KOPT-K1 (cell line): ENCODE data around the gene TSHZ1.
"Not testable (repeated sequence)": the region's sequence is repeated elsewhere in the genome, so short reads cannot be mapped to it uniquely, and the experiment has no call there.

Source experiments
- H3K27ac ChIP-seq: fragments of 200-600 bp; sonication (generic); 2 replicates; pipeline ENCODE4 v1.5.1; 2016; ENCODE audit warnings: antibody characterized with exemption, mild to moderate bottlenecking, low read depth, low read length; ENCODE audit not compliant: poor library complexity, severe bottlenecking
- H3K36me3 ChIP-seq: fragments of 200-600 bp; sonication (generic); 2 replicates; pipeline ENCODE4 v1.5.1; 2017; ENCODE audit warnings: antibody characterized with exemption, mild to moderate bottlenecking, low read length, moderate library complexity; ENCODE audit not compliant: insufficient read depth
- H3K9me3 ChIP-seq: fragments of 200-600 bp; sonication (generic); 2 replicates; pipeline ENCODE4 v1.5.1; 2017; ENCODE audit warnings: antibody characterized with exemption, low read length, mild to moderate bottlenecking; ENCODE audit not compliant: insufficient read depth, poor library complexity, severe bottlenecking

TSHZ1 gene

DNA sequence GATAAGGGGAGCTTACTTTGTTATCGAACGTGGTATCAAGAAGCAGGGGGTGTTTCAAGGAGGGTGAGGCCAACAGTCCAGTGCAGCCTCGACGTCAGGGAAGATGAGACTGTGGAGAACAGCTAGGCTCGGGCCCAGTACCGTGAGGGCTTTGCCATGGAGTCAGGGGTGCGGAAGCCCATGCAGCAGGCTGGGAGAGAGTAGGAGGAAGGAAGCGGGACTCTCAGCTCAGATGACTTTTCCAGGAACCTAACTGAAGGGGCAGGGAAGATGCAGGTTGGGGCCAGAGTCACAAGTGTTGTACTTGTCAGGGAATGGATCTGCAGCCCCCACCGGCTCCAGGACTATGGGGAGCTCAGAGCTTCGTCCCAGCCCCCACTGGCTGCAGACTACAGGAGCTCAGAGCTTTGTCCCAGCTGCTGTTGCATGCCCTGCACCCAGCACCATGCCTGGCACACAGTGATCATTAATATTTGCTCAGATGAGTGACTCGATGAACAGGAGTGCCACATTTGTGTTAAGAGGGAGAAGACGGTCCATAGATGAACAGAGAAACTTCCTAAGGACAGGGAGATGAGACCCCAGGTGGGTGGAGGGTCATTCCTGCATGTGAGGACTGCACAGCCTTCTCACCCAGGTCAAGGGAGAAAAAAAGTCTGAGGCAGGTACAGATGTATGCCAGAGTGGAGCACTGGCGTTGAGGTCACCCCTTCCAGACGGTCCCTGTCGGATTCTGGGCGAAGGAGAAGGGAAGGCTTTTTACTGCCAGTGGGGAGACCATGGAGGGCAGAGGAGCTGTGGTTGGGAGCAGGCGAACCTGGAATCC lies 38.1 kb upstream of the TSHZ1 start:
- Histone ChIP-seq H3K9me3 (no peaks in the 10 kb centered on the region), H3K36me3 (no peaks in the 10 kb centered on the region), H3K27ac (no peak overlapping the region)

- Histone ChIP-seq H3K27ac (no peak overlapping the region), H3K36me3 (no peaks in the 10 kb centered on the region), H3K9me3 (no peaks in the 10 kb centered on the region)
These were observed 37.5 kb upstream of the TSHZ1 start for GRCh38 chr18:75173125-75173432.

GRCh38 chr18:75173738-75174137 lies 36.9 kb upstream of the TSHZ1 start:
- H3K9me3 ChIP-seq = no peaks in the 10 kb centered on the region
- no peaks in the 10 kb centered on the region for H3K36me3 ChIP-seq
- H3K27ac ChIP-seq = no peak overlapping the region

DNA sequence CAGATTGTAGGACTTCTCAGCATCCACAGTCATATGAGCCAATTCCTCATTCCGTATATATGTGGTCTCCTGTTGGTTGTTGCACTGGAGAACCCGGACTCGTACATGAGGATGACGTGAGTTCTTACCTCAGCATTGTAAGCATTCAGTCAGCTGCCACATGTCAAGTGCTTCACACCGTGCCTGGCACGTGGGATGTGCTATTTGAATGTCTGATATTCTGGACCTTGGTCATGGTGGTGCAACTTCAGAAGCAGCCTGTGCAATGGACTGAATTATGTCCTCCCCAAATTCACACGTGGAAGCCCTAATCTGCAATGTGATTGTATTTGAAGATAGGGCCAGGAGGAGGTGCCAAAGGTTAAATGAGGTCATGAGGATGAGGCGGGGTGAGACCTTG lies 33.7 kb upstream of the TSHZ1 start:
- Histone ChIP-seq H3K36me3 (no peaks in the 10 kb centered on the region), H3K9me3 (peaks cover 4% of the 10 kb centered on the region), H3K27ac (no peak overlapping the region)

- no peaks in the 10 kb centered on the region for H3K36me3 ChIP-seq
- no peak overlapping the region for H3K27ac ChIP-seq
- H3K9me3 ChIP-seq = peaks cover 10% of the 10 kb centered on the region
These were observed 32.2 kb upstream of the TSHZ1 start for GRCh38 chr18:75178376-75178775.

DNA sequence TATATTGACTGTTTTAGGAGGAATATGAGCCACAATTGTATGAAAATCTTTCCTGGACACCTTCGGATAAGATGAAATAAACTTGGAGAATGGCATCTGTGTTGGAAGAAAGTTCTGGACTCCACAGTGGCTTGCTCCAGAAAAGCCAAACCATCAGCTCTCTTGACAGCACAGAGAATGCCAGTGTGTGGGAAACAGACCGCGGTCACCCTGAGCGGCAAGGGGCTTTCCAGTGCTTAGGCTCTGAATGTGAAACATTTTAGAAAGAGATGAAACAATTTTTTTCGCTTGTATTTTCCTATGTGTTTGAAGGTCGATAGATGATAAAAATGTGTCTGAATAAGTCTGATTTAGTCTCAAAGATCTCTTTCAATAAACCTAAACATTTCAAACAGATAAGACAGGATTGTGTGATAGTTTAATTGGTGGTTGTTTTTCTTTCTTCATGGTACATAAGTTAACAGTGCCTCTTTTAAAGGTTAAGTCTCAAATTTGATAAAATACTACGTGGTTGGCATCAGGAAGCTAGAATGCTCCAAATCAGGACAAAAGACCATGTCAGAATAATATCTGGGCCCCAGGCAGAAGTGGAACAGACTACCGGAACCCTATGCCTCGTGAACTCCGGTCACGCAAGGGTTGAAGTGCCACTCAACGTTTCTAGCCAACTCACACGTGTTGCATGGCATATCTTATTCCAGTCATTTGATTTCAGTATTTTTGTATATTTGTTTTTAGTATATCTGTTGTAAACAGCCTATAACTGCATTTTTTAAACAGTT lies 30.6 kb upstream of the TSHZ1 start:
- Histone ChIP-seq H3K27ac (no peak overlapping the region), H3K9me3 (peaks cover 10% of the 10 kb centered on the region), H3K36me3 (no peaks in the 10 kb centered on the region)

- H3K36me3 ChIP-seq = no peaks in the 10 kb centered on the region
- H3K27ac ChIP-seq = no peak overlapping the region
- peaks cover 10% of the 10 kb centered on the region for H3K9me3 ChIP-seq
These were observed 27.1 kb upstream of the TSHZ1 start for GRCh38 chr18:75183524-75183923.

- Histone ChIP-seq H3K9me3 (peaks cover 10% of the 10 kb centered on the region), H3K27ac (no peak overlapping the region), H3K36me3 (no peaks in the 10 kb centered on the region)
These were observed 26.6 kb upstream of the TSHZ1 start for GRCh38 chr18:75183973-75184493.

- H3K27ac ChIP-seq = no peak overlapping the region
- no peaks in the 10 kb centered on the region for H3K36me3 ChIP-seq
- H3K9me3 ChIP-seq = peaks cover 10% of the 10 kb centered on the region
These were observed 25.1 kb upstream of the TSHZ1 start for GRCh38 chr18:75185460-75185859.

DNA sequence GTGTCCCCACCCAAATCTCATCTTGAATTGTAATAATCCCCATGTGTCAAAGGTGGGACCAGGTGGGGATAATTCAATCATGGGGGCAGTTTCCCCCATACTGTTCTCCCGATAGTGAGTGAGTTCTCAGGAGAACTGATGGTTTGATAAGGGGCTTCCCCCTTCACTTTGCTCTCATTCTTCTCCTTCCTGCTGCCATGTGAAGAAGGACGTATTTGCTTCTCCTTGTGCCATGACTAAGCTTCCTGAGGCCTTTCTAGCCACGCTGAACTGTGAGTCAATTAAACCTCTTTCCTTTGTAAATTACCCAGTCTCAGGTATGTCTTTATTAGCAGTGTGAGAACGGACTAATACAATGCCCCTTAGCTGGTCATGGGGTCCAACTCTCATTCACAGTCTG lies 22.9 kb upstream of the TSHZ1 start:
- not testable (repeated sequence) for H3K27ac ChIP-seq, H3K9me3 ChIP-seq, H3K36me3 ChIP-seq

- H3K27ac ChIP-seq = no peak overlapping the region
- no peaks in the 10 kb centered on the region for H3K9me3 ChIP-seq
- no peaks in the 10 kb centered on the region for H3K36me3 ChIP-seq
These were observed 20.9 kb upstream of the TSHZ1 start for GRCh38 chr18:75189696-75190095.

DNA sequence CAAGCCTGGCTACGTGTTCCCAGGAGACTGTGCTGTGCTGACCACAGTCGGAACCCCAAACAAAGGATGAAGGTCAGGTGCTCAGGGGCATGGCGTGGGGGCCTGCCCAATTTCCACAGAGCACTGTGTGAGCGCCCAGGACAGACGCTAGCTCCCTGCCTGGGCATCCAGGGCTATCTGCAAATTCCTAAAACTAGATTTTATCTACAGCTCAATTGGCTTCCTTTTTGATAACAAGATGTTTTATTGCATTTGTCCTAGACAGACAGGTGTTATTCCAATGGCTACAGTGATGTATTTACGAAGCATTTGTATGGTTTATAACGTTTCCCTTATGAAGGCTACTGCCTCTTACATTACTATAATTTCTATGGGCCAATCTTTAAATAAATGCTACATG lies 17.7 kb upstream of the TSHZ1 start:
- Histone ChIP-seq H3K9me3 (no peaks in the 10 kb centered on the region), H3K36me3 (no peaks in the 10 kb centered on the region), H3K27ac (no peak overlapping the region)

DNA sequence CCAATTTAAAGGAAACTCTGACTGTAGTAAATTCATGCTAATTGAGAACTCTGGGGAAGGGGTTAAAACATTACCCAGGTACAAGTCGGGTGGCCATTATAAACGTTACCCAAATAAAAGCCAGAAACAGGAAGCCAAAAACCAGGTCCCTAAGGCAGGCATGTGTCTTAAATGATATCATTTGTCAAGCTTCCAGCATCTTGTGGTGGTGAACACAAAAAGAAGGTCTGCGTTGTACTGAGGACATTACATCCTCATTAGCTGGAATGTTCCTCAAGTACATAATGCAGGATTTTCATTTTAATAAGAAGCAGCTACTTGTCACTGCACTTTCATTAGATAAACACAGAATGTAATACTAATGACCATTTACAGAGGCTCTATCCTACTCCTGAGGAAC lies 12.6 kb upstream of the TSHZ1 start:
- no peak overlapping the region for H3K27ac ChIP-seq
- H3K9me3 ChIP-seq = no peaks in the 10 kb centered on the region
- H3K36me3 ChIP-seq = peaks cover 23% of the 10 kb centered on the region

DNA sequence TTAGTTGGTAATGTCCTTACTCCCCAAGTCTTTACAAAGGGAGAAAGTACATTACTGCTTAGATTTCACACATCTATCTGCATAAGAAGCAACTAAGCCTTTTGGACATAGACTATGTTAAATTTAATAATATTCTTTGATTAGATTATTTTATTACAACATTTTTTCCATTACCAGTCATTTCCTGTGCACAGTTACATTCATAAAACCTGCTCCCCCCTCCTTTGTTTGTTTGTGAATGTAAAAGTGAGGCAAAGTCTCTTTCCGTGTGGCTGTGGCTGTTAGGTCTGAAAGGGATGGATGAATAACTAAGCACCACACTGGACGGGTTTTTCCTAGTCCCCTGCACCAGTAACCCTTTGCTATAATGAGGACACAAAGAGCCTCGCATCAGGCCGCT lies 11.3 kb upstream of the TSHZ1 start:
- Histone ChIP-seq H3K9me3 (no peaks in the 10 kb centered on the region), H3K27ac (no peak overlapping the region), H3K36me3 (peaks cover 23% of the 10 kb centered on the region)

DNA sequence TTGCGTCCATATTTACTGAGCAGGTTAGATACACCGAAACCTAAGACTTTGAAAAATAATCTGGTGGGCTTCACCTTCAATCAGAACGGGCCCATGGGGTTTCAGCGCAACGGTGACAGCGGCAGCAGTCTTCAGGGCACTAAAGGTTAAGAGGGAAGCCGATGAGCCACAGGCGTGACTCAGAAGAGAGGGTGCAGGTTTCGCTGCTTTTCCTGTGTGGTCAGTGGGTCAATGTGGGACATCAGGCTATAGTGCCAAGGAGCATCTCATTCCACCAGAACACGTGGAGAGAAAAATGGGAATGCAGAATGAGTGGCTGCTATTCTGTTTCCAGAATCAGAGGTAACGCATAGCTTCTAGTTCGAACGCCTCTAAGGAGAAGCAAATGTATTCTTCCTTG lies 10.5 kb upstream of the TSHZ1 start:
- no peaks in the 10 kb centered on the region for H3K9me3 ChIP-seq
- H3K27ac ChIP-seq = no peak overlapping the region
- H3K36me3 ChIP-seq = peaks cover 23% of the 10 kb centered on the region
